T-helper 1 cell (primary cell): ENCODE measurements around the gene AQP12A.

Experiments
- DNase-seq, 5 donors: peaks; one replicate each; pipeline ENCODE4 v3.0.0-alpha.2; 2012 to 2020

AQP12A gene

DNA sequence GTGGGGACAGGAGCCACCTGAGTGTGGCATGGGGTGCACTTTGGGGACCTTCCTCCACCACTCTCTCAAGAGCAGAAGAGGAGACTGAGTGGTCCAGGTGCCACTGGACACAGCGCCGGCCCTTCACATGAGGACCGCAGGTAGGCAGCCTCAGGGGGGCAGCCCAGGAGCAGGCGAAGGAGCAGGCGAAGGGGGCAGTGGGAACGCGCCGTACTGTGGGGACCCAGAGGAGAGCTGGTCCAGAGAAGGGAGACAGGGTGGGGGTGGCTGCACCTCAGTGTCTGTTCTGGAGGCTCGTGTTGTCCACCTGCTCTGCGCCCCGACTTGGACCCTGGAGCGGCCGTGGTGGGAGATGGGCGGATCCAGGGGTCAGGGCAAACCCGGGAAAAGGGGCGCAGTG lies 55.0 kb downstream of the AQP12A start:
- no peak for DNase-seq

DNA sequence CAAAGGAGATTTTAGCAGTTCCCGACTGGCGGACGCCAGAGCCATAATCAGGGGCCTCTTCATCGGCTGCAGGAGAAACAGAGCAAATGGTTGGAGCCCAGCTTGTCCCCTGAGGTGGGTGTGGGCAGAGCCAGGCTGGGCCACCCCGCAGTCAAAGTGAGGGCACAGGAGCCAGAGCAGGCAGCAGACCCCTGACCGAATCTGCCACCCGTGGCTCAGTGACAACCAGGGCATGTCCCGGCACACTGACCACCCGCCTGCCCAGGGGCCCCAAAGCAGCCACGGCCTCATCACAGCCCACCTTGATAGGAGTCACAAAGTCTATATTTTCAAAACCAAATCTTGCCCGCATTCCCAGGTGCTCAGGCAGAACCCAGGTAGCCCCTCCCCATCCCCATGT lies 55.6 kb downstream of the AQP12A start:
- DNase-seq = no peak
